GM18868 (cell line): ENCODE data around the gene CDC42SE1.
A peak's percentile ranks its signal among the peaks of the same experiment; 100 is the strongest.
"Not testable (repeated sequence)": the region's sequence is repeated elsewhere in the genome, so short reads cannot be mapped to it uniquely, and the experiment has no call there.

Experiments used
- ATAC-seq: cut with Tn5 transposase; IDR thresholded peaks from one replicate; pipeline ENCODE4 v1.9.1; 2021; ENCODE audit warnings: mild to moderate bottlenecking, moderate library complexity; ENCODE audit not compliant: unreplicated experiment

The CDC42SE1 gene, protein sequence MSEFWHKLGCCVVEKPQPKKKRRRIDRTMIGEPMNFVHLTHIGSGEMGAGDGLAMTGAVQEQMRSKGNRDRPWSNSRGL

DNA sequence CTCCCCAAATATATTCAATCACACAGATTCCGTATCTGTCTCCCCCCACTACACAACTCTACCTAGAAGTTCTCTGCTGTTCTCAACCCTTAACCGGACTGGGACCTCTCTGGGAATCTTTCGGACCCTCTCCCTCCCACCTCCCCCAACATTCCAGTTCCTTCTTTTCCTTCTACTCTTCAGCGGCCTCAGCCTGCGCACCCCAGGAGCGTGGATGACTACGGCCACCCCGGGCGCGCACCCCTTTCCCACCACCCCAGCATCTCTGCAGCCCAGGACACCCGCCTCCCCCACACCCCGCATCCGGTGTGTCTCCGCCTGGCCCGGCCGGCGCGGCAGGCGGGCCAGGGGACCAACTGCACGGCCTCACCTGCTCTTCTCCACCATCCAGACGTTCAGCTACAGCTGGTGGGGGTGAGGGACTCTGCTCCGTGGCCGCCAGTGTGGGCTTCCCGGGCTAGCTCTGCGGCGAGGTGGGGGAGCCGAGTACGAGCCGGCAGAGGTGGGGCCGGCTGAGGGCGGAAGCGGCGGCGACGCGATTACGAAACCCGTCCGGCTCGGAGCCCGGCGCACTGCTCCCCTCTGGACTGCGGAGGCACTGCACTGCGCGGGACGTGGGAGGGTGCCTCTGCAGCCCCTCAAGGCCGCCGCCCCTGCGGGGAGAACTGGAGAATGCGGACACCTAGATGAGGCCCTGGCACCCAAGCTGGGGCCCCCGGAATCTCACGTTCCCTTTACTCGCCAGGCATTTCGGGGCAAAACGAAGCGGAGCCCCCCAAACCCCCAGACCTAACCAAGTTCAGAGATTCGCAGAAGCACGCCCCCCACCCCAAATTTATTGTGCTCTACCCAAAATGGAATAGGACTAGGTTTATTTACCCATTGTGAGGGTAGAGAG, at the start of gene CDC42SE1:
TSS of gene CDC42SE1 (minus strand) at position 514 of the 898 bp plus-strand sequence. CDS start 3,892 bp downstream, outside the sequence.
- ATAC-seq = peak; percentile 77

DNA sequence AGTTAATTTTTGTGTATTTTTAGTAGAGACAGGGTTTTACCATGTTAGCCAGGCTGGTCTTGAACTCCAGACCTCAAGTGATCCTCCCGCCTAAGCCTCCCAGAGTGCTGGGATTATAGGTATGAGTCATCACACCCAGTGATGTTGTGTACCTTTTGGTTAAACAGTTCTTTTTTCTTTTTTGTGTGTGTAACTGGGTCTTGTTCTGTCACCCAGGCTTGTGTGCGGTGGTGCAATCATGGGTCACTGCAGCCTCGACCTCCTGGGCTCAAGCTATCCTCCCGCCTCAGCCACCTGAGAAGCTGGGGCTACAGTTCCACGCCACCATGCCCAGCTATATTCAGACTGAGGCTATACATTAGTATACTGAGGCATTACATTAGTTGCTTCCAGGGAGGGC, 48.9 kb upstream of the CDC42SE1 start:
- ATAC-seq = no peak

DNA sequence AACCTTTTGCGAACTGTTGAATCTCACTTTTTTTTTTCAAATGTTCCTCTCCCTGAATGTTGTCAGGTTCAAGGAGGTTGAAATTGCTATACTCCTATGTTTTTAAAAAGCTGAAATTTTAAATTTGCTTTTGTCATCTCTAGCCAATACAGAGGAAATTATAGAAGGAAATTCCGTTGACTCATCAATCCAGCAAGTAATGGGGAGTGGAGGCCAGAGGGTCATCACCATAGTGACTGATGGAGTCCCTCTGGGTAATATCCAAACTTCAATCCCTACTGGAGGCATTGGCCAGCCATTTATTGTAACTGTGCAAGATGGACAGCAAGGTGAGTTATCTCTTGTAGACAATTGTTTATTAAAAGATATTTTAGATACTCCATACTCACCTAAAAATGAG, 47.5 kb upstream of the CDC42SE1 start:
- ATAC-seq = no peak

DNA sequence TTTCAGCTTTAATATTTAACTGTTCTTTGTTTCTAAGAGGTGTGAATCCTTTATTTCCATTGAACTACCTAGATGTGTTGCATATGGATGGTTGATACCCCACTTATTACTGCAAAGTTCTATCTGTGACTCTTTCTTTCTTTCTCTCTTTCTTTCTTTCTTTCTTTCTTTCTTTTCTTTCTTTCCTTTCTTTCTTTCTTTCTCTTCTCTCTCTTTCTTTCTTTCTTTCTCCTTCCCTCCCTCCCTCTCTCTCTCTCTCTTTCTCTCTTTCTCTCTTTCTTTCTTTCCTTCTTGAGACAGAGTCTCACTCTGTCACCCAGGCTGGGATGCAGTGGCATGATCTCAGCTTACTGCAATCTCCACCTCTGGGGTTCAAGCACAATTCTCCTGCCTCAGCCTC, 45.2 kb upstream of the CDC42SE1 start:
- ATAC-seq = no peak

DNA sequence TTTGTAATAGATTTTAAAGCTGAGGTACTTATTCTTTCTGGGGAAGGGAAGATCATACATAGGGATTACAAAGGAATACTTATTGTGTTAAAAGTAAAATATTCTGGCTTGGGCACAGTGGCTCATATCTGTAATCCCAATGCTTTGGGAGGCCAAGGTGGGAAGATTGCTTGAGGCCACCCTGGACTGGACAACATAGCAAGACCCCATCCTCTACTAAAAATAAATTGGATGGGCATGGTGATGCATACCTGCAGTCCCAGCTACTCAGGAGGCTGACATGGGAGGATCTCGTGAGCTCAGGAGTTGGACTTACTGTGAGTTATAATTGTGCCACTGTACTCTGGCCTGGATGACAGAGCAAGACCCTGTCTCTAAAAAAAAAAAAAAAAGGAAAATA, 38.7 kb upstream of the CDC42SE1 start:
- no peak for ATAC-seq

DNA sequence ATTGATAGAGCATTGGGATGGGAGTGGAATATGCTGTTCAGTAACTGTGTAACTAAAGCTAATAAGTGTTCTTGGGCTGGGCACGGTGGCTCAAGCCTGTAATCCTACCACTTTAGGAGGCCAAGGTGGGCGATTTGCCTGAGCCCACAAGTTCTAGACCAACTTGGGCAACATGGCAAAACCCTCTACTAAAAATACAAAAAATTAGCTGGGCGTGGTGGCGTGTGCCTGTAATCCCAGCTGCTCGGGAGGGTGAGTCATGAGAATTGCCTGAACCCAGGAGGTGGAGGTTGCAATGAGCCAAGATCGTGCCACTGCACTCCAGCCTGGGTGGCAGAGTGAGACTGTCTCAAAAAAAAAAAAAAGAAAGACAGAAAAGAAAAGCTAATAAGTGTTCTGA, 38.0 kb upstream of the CDC42SE1 start:
- not testable (repeated sequence) for ATAC-seq

DNA sequence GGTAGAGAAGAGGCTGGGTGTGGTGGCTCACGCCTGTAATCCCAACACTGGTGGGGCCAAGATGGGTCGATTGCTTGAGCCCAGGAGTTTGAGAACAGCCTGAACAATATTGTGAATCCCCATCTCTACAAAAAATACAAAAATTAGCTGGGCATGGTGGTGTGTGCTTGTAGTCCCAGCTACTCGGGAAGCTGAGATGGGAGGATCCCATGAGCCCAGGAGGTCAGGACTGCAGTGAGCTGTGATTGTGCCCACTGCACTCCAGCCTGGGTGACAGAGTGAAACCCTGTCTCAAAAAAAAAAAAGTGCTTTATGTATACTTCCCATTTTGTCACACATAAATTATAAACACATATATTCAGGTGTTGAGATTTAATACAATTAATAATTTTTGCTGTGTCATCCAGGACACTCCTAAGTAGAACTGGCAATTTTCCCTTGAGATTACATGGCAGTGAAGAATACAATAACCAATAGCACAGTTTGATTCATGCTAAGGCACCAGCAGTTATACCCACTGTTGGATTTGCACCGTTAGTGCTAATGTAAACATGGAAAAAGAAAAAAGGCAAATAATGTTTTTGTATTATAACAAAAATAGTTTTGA, 26.6 kb upstream of the CDC42SE1 start:
- no peak for ATAC-seq

DNA sequence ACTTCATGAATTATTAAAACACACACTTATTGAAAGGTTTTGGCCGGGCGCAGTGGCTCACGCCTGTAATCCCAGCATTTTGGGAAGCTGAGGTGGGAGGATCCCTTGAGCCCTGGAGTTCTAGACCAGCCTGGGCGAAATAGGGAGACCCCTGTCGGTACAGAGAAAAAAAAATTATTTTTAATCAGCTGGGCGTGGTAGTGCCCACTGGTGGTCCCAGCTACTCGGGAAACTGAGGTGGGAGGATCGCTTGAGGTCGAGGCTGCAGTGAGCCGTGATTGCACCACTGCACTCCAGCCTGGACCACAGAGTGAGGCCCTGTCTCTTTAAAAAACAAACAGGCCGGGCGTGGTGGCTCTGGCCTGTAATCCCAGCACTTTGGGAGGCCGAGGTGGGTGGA, 12.8 kb upstream of the CDC42SE1 start:
- ATAC-seq = no peak

DNA sequence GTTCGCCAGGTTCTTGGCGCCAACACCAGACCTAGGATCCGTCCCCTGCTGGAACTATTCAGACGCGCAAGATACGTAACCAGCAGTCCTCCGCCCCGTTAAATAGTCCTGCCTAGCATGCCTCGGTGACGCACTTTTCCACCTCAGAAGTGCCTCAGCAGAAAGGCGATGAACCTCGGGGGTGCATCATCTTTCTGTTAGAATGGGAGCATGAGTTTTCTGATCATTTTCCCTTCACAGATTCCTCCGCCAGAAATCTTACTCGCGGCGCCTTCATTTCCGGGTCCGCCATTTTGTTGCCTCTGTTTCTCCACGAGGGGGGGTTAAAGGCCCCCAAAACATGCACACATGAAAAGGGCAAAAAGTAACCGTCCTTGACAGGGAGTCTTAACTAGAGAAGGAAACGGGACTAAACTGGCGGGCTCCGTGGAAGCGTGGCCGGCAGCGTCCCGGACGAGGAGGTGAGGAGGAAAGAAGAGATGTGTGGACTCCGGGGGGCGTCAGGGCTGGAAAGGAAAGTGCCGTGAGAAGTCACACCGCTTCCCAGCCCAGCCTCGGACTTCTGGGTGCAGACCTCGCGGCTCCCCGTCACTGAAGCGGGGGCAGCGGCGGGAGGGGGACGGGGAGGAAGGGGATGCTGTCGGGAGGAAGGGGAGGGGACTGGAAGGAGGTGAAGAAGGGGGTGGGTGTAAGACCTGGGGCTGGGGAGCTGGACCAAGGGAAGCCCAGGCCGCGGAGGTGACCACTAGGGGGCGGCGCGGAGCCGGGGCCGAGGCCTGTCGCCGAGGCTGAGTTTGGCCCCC, 11.3 kb upstream of the CDC42SE1 start, which contains the start of gene GABPB2:
TSS of gene GABPB2 (plus strand) at position 288 of the 803 bp plus-strand sequence. CDS start 17,429 bp downstream, outside the sequence.
- ATAC-seq = peak; percentile 78

DNA sequence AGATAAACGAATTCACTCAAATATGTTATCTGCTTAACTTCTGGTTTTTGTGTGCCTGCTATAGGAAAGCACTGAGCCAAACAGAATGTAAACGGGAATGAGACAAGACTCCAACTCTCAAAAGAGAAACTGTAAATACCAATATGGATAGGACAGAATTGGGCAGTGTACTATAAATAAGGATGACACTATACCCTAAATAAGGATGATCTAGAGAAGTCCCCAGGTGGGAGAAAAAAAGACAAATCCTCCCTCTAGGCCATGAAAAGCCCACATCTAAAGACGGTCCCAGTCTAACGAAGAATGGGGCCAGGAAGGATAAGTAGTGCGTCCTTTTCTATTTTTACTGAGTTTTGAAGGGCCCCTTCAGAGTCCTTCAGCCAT, 9.7 kb upstream of the CDC42SE1 start:
- ATAC-seq = no peak

DNA sequence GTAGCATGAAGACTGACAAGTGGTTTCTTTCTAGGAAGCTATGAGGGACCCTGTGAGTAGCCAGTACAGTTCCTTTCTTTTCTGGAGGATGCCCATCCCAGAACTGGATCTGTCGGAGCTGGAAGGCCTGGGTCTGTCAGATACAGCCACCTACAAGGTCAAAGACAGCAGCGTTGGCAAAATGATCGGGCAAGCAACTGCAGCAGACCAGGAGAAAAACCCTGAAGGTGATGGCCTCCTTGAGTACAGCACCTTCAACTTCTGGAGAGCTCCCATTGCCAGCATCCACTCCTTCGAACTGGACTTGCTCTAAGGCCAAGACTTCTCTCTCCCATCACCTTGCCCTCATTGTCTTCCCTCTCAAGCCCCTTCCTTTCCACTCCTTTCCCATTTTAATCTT, 7.8 kb upstream of the CDC42SE1 start:
- no peak for ATAC-seq

DNA sequence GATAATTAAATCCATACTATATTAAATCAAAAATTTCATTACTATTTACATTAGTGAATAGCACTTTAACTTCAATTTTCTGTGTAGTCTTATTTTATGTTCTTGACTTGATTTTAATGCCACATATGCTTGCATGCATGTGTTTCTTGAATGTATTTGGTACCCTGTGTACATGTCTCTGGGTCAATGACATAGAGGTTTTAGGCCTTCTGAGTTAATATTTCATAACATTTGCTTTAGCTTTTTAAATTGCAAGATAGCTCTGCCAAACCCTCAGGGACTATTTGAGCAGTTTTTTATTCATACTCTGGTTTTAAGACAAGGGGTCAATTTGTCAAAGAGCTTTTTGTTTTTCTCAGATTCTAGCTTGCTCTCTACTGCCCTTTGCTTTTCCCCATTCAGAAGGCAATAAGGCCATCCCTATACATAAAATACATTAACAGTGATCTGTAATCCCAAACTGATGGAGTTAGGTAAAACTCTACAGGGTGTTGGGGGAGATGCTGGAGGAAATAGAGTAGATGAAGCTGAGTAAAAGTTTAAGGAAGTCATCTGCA, 5.7 kb upstream of the CDC42SE1 start:
- ATAC-seq = no peak

DNA sequence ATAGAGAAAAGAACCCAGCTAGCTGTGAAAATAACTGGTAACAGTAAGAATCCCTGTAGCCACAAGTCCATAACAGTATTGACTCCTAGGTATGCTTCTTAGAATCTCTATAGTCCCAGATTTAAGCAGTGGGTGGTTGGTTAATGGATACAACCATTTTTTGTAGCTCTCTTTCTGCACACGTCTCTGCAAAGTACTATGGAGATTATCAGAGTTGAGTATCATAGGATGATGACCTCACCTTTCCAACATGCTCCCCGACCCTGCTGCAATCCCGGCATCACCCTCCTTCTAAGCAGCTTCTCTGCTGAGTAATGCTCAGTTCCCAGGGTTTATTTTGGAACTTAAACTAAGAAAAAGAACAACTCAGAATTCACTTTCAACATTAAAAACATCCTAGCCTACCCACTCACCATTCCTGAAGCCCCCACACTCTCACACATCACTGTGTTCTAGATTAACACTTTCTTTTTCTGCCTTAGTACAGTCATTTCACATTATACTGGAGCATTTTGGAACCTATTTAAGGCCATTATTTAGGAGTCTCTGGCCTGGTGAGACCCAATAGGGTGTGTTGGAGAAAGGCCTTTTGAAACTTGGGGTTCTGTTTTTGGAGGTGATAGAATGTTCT, 3.4 kb upstream of the CDC42SE1 start:
- no peak for ATAC-seq

DNA sequence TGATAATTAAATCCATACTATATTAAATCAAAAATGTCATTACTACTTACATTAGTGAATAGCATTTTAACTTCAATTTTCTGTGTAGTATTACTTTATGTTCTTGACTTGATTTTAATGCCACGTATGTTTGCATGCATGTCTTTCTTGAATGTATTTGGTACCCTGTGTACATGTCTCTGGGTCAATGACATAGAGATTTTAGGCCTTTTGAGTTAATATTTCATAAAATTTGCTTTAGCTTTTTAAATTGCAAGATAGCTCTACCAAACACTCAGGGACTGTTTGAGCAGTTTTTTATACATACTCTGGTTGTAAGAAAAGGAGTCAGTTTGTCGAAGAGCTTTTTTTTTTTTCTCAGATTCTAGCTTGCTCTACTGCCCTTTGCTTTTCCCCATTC, 2.3 kb upstream of the CDC42SE1 start:
- ATAC-seq = no peak

DNA sequence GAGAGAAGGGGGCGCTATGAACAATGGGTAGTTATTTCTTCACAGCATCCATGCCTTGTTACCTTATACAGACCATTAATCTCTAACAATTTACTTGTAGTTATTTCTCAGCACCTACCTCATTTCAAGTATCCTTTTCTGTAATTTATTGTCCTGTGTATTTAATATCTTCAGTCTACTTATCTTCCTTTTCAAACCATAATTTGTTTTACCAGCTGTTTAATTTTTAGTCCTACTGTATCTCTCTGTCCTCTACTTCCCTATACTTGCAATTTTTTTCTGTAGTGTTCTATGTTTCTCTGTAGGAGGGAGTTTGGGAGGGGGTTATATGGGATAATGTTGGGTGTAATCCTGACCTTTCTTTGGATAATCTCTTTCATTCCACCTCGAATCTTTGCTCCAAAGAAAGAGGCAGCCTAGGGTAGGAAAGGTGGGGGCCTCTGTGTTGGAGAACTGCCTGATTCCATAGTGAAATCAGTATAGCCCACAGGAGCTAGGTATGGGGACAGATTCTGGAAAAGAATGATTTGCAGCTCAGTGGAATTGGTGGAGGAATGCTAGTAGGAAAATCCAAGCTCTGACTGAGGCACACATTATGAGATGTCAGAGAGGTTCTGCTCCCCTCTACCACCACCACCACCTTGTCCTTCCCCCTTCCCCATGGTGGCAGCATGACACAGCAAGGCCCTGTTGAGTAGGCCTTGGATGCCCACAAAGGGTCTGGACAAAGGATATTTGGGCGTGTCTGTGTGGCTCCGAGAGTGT, 1.4 kb upstream of the CDC42SE1 start:
- ATAC-seq = no peak

DNA sequence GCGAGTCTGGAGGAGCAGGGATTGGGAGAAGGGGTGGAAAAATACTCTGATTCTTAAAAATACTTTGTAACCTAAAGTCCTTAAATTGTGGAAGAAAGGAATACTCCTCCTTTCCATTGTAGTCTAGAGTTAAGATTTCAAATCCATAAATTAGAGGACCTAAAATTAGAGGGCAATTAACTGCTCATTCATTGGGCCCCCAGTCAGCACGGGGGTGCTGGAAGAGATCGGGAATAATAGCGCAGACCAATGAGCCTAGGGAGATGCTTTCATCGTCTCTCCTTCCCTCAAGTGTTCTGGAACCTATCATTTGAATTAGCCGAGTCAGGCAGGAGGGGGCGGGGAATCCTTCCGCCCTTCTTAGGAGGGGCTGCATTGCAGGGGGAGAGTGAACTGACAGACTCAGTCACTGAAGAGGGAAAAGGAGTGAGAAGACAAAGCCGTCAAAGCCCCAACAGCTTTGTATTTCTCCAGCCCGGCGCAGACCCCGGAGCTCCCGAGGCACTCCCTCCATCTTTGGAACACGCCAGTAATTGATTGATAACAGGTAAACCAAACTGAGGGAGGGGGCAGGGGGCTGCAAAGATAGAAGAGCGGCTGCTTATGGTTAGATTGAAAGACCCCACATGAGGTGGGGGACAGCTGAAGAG, 710 bp upstream of the CDC42SE1 start, which contains the start of gene MLLT11:
TSS of gene MLLT11 (plus strand) at position 391 of the 650 bp plus-strand sequence. CDS start 6,828 bp downstream, outside the sequence.
- ATAC-seq = no peak

DNA sequence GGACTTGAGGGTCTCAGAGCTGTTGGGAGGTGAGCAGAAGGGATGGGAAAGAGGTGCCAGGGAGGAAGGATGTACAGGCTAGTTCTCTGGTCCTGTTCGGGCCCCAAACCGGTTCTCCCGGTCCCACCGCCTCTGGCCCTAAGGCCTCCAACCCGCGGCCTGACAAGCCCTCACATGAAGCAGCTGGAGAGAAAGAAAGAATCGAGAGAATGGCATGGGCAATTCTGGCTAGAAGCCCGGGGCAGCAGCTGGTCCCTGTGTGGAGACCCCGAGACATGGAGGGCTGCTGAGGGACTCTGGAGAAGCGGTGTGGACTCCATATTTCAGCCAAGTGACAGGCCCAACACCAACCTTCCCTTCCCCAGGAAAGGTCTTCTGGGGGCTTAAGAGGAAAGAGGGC, 730 bp downstream of the CDC42SE1 start:
- no peak for ATAC-seq

DNA sequence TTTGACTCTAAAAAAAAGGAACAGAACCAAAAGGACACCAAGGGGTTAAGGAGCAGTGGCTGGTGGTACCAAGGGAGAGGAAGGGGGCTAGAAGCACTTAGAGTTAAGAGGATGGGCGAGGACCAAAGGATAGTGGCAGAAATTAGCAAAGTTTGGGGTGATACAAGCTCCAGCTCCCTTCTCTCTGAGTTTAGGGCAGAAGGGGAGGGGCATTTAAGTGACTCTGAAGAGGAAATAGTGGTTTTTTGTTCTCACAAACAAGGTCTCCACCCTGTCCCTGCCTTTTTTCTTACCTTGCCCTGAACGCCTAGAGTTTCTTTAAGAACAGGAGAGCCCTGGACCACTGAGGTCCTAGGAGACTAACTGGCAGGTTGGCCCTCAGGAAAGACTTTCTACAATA, 3.3 kb downstream of the CDC42SE1 start:
- no peak for ATAC-seq

DNA sequence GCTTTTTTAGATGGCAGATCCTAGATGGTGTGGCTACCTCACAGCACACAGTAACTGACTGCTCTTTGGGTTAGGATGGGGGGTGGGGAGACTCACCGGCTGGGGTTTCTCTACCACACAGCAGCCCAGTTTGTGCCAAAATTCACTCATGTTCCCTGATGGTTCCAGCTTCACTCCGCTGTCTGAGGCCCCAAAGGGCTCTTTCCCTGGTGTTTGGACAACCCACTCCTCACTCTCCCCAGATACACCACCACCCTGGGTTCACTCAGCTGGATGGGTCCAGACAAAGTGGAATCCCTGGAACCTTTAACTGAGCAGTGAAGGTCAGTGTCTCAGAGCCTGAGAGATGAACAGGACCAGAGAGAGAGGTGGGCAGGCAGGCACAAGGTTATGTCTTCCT, 3.8 kb downstream of the CDC42SE1 start:
- ATAC-seq = no peak
